Endodermal cell (in vitro differentiated cells): Measurements from ENCODE around the gene USHBP1. TPM values are rescaled to one million over a fixed set of nuclear protein-coding genes. Genes with fewer than 3 reads are reported as not detected.
A peak's percentile ranks its signal among the peaks of the same experiment; 100 is the strongest.

Experiments used
- DNase-seq: peaks from one replicate; pipeline ENCODE4 v3.0.0-alpha.2; 2017
- H3K27ac ChIP-seq: 2 replicates; pipeline ENCODE4 v1.5.1; 2013; ENCODE audit warnings: mild to moderate bottlenecking, low read depth, low read length, moderate library complexity
- H3K27me3 ChIP-seq: 2 replicates; pipeline ENCODE4 v1.6.1; 2013; ENCODE audit warnings: mild to moderate bottlenecking, low read length, moderate library complexity; ENCODE audit not compliant: insufficient read depth, control insufficient read depth, poor library complexity, severe bottlenecking
- H3K36me3 ChIP-seq: 2 replicates; pipeline ENCODE4 v1.7.0; 2013; ENCODE audit warnings: mild to moderate bottlenecking, low read length, moderate library complexity; ENCODE audit not compliant: control insufficient read depth, insufficient read depth
- H3K4me1 ChIP-seq: one replicate; pipeline ENCODE4 v1.7.0; 2013; ENCODE audit warnings: low read length; ENCODE audit not compliant: control insufficient read depth, insufficient read depth
- H3K4me3 ChIP-seq: 2 replicates; pipeline ENCODE4 v1.5.1; 2013; ENCODE audit warnings: mild to moderate bottlenecking, low read length, moderate library complexity
- H3K9ac ChIP-seq: 2 replicates; pipeline ENCODE4 v1.6.1; 2013; ENCODE audit warnings: mild to moderate bottlenecking, low read length, moderate library complexity; ENCODE audit not compliant: poor library complexity, severe bottlenecking; ENCODE audit errors: extremely low read depth
- H3K9me3 ChIP-seq: 2 replicates; pipeline ENCODE4 v1.6.1; 2013; ENCODE audit warnings: mild to moderate bottlenecking, low read length, moderate library complexity; ENCODE audit not compliant: control insufficient read depth
- H3K27ac Mint-ChIP-seq: 2 replicates; pipeline ENCODE4 v1.8.0; 2020; ENCODE audit warnings: mixed read lengths
- H3K27me3 Mint-ChIP-seq: 2 replicates; pipeline ENCODE4 v1.8.0; 2021; ENCODE audit warnings: mild to moderate bottlenecking, mixed read lengths; ENCODE audit not compliant: insufficient read depth
- H3K36me3 Mint-ChIP-seq: 2 replicates; pipeline ENCODE4 v1.8.0; 2020; ENCODE audit warnings: low read depth, mixed read lengths
- H3K4me1 Mint-ChIP-seq: 2 replicates; pipeline ENCODE4 v1.8.0; 2020; ENCODE audit warnings: mixed read lengths
- H3K4me3 Mint-ChIP-seq: 2 replicates; pipeline ENCODE4 v1.8.0; 2020; ENCODE audit warnings: mild to moderate bottlenecking, moderate library complexity, mixed read lengths
- H3K9me3 Mint-ChIP-seq: 2 replicates; pipeline ENCODE4 v1.8.0; 2020; ENCODE audit warnings: mild to moderate bottlenecking, mixed read lengths
- CTCF ChIP-seq: fragments of 200-600 bp; sonication (generic); conservative IDR thresholded peaks from 2 replicates; pipeline ENCODE4 v1.5.0; 2021; ENCODE audit warnings: antibody characterized with exemption, mild to moderate bottlenecking
- WGBS, 2 experiments: methylation state at CpG; one replicate each; pipeline versions ENCODE4 v1.1.5 to v1.1.7; 2013; ENCODE audit warnings: missing lambda C conversion rate in 2 of 2, mixed read lengths in 1 of 2; ENCODE audit not compliant: insufficient coverage in 1 of 2, insufficient read length in 1 of 2; 5-methylcytosine and 5-hydroxymethylcytosine counted together
- total RNA-seq, 2 donors: library from RNA; stranded (reverse); fragmentation: NEBNext Ultra II Directional in 1 of 2; extraction: Animal tissue kit (Norgen Biotek cat#: 25700) in 1 of 2; gene quantifications; 2 replicates in 1 of 2; 3 replicates in 1 of 2; pipeline ENCODE4 v1.2.1, GENCODE V29; 2021

USHBP1 gene
- total RNA-seq, 2 donors from 2014 or later, result 3.8 to 6.2 TPM

DNA sequence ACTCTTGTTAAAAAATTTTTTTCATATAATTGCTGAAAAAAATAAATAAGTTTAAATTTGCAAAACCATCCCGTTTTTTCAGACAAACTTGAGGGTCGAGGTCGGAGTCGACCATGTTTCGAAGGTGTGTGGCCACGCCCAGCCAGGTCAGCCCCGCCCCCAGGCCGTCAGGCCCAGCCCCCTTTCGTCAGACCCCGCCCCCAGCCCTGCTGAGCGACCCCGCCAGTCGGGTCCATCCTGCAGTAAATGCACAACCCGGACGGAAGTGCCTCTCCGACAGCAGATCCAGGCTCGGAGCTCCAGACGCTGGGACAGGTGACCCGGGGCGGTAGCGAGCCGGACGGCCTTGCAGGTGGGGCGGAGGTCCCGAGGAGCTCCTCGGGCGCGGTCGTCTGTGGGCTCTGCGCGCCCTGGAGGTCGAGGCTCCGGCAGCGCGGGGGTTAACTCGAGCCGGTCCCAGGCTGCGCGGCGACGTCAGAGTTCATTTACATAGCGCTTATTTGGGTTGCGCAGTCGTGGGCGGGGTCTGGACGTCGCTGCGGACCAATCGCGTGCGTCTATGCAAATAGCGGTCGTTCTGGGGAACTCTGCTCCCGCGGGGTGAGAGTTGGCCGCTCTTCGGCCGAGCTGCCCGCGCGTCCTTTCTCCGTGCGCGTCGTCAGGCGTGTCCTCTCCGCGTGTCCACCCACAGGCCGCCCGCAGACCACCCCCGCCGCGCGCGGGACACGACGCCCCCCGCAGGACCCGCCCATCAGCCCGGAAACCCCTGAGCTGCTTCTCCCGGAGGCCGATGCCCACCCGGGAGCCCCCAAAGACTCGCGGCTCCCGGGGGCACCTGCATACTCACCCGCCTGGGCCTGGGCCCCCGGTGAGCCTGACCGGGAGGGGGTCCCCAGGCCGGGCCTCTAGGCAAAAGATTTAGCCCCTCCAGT lies 38.3 kb downstream of the USHBP1 start, which contains the start of gene OCEL1:
OCEL1 (plus strand) TSS at position 225 of the 932 bp plus-strand sequence; CDS start at position 247, 22 bp downstream.
- Histone ChIP-seq H3K4me1 (no peaks in the 10 kb centered on the region), H3K4me3 (peak within 1 kb of the TSS; percentile 84), H3K9ac (peak within 1 kb of the TSS; percentile 71), H3K36me3 (peaks cover 7% of the 10 kb centered on the region), H3K27ac (peak within 1 kb of the TSS; percentile 90), H3K9me3 (no peaks in the 10 kb centered on the region), H3K27me3 (no peaks in the 10 kb centered on the region)
- no peaks in the 10 kb centered on the region for H3K27me3 Mint-ChIP-seq
- TF ChIP-seq CTCF, result no peak
- H3K36me3 Mint-ChIP-seq, result peaks cover 9% of the 10 kb centered on the region
- no peaks in the 10 kb centered on the region for H3K4me1 Mint-ChIP-seq
- H3K4me3 Mint-ChIP-seq, result peak within 1 kb of the TSS; percentile 71
- WGBS, 2 experiments, result 0 to 1% methylated on average over 25 to 90 of the region's 90 CpGs
- peak; percentile 98 for DNase-seq
- no peaks in the 10 kb centered on the region for H3K9me3 Mint-ChIP-seq
- peak within 1 kb of the TSS; percentile 98 for H3K27ac Mint-ChIP-seq

- H3K27me3 Mint-ChIP-seq, result no peaks in the 10 kb centered on the region
- DNase-seq, result no peak
- Histone ChIP-seq H3K9me3 (no peaks in the 10 kb centered on the region), H3K27me3 (no peaks in the 10 kb centered on the region), H3K36me3 (no peaks in the 10 kb centered on the region), H3K4me3 (no peak overlapping the region), H3K9ac (no peak overlapping the region), H3K4me1 (no peaks in the 10 kb centered on the region), H3K27ac (no peak overlapping the region)
- H3K27ac Mint-ChIP-seq, result no peak overlapping the region
- H3K36me3 Mint-ChIP-seq, result peaks cover 4% of the 10 kb centered on the region
- TF ChIP-seq CTCF, result no peak
- peak overlapping the region; percentile 71 for H3K4me3 Mint-ChIP-seq
- H3K4me1 Mint-ChIP-seq, result no peaks in the 10 kb centered on the region
- 90 to 96% methylated on average over 8 to 9 of the region's 10 CpGs for WGBS, 2 experiments
- no peaks in the 10 kb centered on the region for H3K9me3 Mint-ChIP-seq
Measured at GRCh38 chr19:17225053-17225452, 39.5 kb downstream of the USHBP1 start.

- TF ChIP-seq CTCF, result no peak
- WGBS, 2 experiments, result 86 to 87% methylated on average over 11 to 14 of the region's 14 CpGs
- Histone ChIP-seq H3K9me3 (no peaks in the 10 kb centered on the region), H3K27me3 (no peaks in the 10 kb centered on the region), H3K27ac (no peak overlapping the region), H3K4me3 (no peak overlapping the region), H3K9ac (no peak overlapping the region), H3K4me1 (no peaks in the 10 kb centered on the region), H3K36me3 (peaks cover 8% of the 10 kb centered on the region)
- no peak overlapping the region for H3K27ac Mint-ChIP-seq
- no peak overlapping the region for H3K4me3 Mint-ChIP-seq
- no peaks in the 10 kb centered on the region for H3K9me3 Mint-ChIP-seq
- no peaks in the 10 kb centered on the region for H3K4me1 Mint-ChIP-seq
- no peak for DNase-seq
- H3K36me3 Mint-ChIP-seq, result peaks cover 28% of the 10 kb centered on the region
- no peaks in the 10 kb centered on the region for H3K27me3 Mint-ChIP-seq
Measured at GRCh38 chr19:17220207-17220758, 44.3 kb downstream of the USHBP1 start.
